Neural cell (in vitro differentiated cells): ENCODE measurements around the gene PLEKHM3. TPM values are rescaled to one million over a fixed set of nuclear protein-coding genes. Genes with fewer than 3 reads are reported as not detected.

Source experiments
- H2AFZ ChIP-seq: fragments of 200-600, 300-800 bp; sonication (generic), shearing (Covaris generic); 2 replicates; pipeline ENCODE4 v1.6.0; 2014; ENCODE audit warnings: low read depth, mild to moderate bottlenecking, antibody characterized with exemption, low read length, moderate library complexity
- H3F3A ChIP-seq: fragments of 200-600 bp; shearing (Covaris generic); 2 replicates; pipeline ENCODE4 v1.6.1; 2016; ENCODE audit warnings: mild to moderate bottlenecking, moderate library complexity, mixed read lengths, antibody characterized with exemption, low read length; ENCODE audit not compliant: insufficient read depth, poor library complexity, severe bottlenecking
- H3K27ac ChIP-seq: fragments of 200-600, 300-800 bp; sonication (generic), shearing (Covaris generic); 2 replicates; pipeline ENCODE4 v1.5.1; 2014; ENCODE audit warnings: mild to moderate bottlenecking, low read length, moderate library complexity
- H3K27me3 ChIP-seq: fragments of 300-800, 200-600 bp; sonication (generic), shearing (Covaris generic); 2 replicates; pipeline ENCODE4 v1.6.0; 2014; ENCODE audit warnings: mild to moderate bottlenecking, low read depth, low read length, moderate library complexity; ENCODE audit not compliant: insufficient read depth
- H3K36me3 ChIP-seq: fragments of 300-800, 200-600 bp; sonication (generic), shearing (Covaris generic); 2 replicates; pipeline ENCODE4 v1.5.1; 2014; ENCODE audit warnings: mild to moderate bottlenecking, antibody characterized with exemption, low read length, moderate library complexity; ENCODE audit not compliant: insufficient read depth
- H3K4me2 ChIP-seq: fragments of 300-800, 200-600 bp; sonication (generic), shearing (Covaris generic); 2 replicates; pipeline ENCODE4 v1.6.0; 2014; ENCODE audit warnings: mild to moderate bottlenecking, low read length
- H3K4me3 ChIP-seq: fragments of 300-800, 200-600 bp; sonication (generic), shearing (Covaris generic); 2 replicates; pipeline ENCODE4 v1.5.1; 2014; ENCODE audit warnings: mild to moderate bottlenecking, low read length, moderate library complexity
- H3K79me2 ChIP-seq: fragments of 200-600 bp; shearing (Covaris generic); replicated peaks from 2 replicates; pipeline ENCODE4 v1.6.0; 2014; ENCODE audit warnings: mild to moderate bottlenecking, low read length, moderate library complexity; ENCODE audit not compliant: insufficient read depth
- H3K9ac ChIP-seq: fragments of 300-800, 200-600 bp; sonication (generic), shearing (Covaris generic); 2 replicates; pipeline ENCODE4 v1.6.1; 2016; ENCODE audit warnings: mild to moderate bottlenecking, low read length, mixed read lengths
- H3K9me2 ChIP-seq: fragments of 200-600 bp; shearing (Covaris generic); 2 replicates; pipeline ENCODE4 v1.6.1; 2016; ENCODE audit warnings: mild to moderate bottlenecking, low read length, mixed read lengths; ENCODE audit not compliant: insufficient read depth
- H3K9me3 ChIP-seq: fragments of 200-600, 300-800 bp; sonication (generic), shearing (Covaris generic); 2 replicates; pipeline ENCODE4 v1.6.1; 2016; ENCODE audit warnings: mild to moderate bottlenecking, mixed run types, low read length, moderate library complexity, mixed read lengths
- H4K20me1 ChIP-seq: fragments of 200-600 bp; shearing (Covaris generic); 2 replicates; pipeline ENCODE4 v1.6.1; 2016; ENCODE audit warnings: mild to moderate bottlenecking, mixed run types; ENCODE audit not compliant: insufficient read depth
- CTCF ChIP-seq: fragments of 450-650 bp; IDR thresholded peaks from 2 replicates; pipeline ENCODE4 v1.5.1; 2014; ENCODE audit warnings: antibody characterized with exemption, mild to moderate bottlenecking, moderate library complexity; ENCODE audit not compliant: poor library complexity, severe bottlenecking
- EP300 ChIP-seq: fragments of 450-650 bp; conservative IDR thresholded peaks from 2 replicates; pipeline ENCODE4 v1.6.1; 2014; ENCODE audit warnings: antibody characterized with exemption, mild to moderate bottlenecking, moderate library complexity; ENCODE audit not compliant: poor library complexity, severe bottlenecking
- MXI1 ChIP-seq: fragments of 450-650 bp; conservative IDR thresholded peaks from 2 replicates; pipeline ENCODE4 v1.6.1; 2014; ENCODE audit warnings: antibody characterized with exemption, mild to moderate bottlenecking; ENCODE audit not compliant: poor library complexity, severe bottlenecking
- POLR2AphosphoS5 ChIP-seq: IDR thresholded peaks from 2 replicates; pipeline ENCODE4 v1.6.1; 2012
- RAD21 ChIP-seq: fragments of 450-650 bp; conservative IDR thresholded peaks from 2 replicates; pipeline ENCODE4 v1.6.1; 2014; ENCODE audit warnings: antibody characterized with exemption, mild to moderate bottlenecking, moderate library complexity
- REST ChIP-seq: IDR thresholded peaks from 2 replicates; pipeline ENCODE4 v1.6.1; 2012; ENCODE audit warnings: borderline replicate concordance
- SMC3 ChIP-seq: fragments of 450-650 bp; conservative IDR thresholded peaks from 2 replicates; pipeline ENCODE4 v1.6.1; 2014; ENCODE audit warnings: antibody characterized with exemption, mild to moderate bottlenecking, moderate library complexity; ENCODE audit not compliant: poor library complexity
- TAF1 ChIP-seq: IDR thresholded peaks from 2 replicates; pipeline ENCODE4 v1.6.1; 2012; ENCODE audit warnings: low read depth
- polyA plus RNA-seq: library from polyadenylated mRNA; depleted of rRNA; stranded (reverse); fragments of >200 nt; gene quantifications from 2 replicates; pipeline ENCODE4 v1.2.3, GENCODE V29; 2014

Gene PLEKHM3
- polyA plus RNA-seq, 1 donor from 2014 or later: 13.4 TPM

DNA sequence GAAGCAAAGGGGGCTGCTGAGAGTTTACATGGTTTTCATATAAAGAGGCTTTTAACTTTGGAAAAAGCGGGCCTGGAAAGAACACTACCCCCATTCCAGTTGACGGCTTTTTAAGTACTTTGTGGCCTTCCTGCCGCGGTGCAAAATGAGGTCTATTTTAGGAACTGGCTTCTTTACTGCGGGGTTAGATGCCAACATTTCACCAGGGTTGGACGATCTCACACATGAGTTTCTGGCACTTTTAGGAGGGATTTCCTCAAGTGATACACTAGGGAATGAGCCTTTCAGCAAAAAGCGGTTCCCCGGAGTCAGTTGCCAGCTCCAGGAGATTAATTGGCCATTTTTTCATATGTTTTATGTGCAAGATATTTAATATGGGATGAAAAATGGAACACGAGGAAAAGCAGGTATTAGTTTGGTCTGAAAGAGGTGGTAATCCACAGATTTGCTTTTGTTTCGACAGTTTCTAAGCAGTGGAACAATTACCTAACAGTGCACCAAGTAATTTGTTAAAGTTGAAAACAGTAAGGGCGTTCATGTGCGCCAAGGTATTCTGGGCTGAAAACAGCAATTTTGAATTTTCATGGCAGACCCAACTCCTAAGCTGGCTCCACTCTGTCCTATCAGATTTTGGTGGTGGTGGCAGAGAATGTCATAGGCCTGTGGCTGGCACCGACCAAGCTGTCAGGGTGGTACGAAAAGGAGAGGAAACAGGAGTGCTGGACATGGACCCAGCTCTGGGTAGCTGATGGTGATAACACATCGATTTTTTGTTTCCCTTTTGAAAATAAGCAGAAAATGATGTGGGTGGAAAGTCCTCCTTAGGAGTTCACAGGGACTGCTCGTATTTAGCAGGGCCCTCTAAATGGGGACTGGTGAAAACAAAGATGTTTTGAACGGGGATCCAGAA, 200.0 kb downstream of the PLEKHM3 start:
- H3K4me2 ChIP-seq: no peak overlapping the region
- no peaks in the 10 kb centered on the region for H4K20me1 ChIP-seq
- no peaks in the 10 kb centered on the region for H3K9me3 ChIP-seq
- no peaks in the 10 kb centered on the region for H3K9me2 ChIP-seq
- H3K27ac ChIP-seq: no peak overlapping the region
- no peak for TF ChIP-seq RAD21
- no peaks in the 10 kb centered on the region for H3K79me2 ChIP-seq
- H3K9ac ChIP-seq: no peak overlapping the region
- H3K36me3 ChIP-seq: no peaks in the 10 kb centered on the region
- H3K4me3 ChIP-seq: no peak overlapping the region
- H3K27me3 ChIP-seq: no peaks in the 10 kb centered on the region
- no peak overlapping the region for H2AFZ ChIP-seq
- H3F3A ChIP-seq: no peaks in the 10 kb centered on the region

- no peaks in the 10 kb centered on the region for H4K20me1 ChIP-seq
- TF ChIP-seq EP300 (no peak), SMC3 (no peak)
These were observed 201.5 kb downstream of the PLEKHM3 start for GRCh38 chr2:207823865-207824264.

DNA sequence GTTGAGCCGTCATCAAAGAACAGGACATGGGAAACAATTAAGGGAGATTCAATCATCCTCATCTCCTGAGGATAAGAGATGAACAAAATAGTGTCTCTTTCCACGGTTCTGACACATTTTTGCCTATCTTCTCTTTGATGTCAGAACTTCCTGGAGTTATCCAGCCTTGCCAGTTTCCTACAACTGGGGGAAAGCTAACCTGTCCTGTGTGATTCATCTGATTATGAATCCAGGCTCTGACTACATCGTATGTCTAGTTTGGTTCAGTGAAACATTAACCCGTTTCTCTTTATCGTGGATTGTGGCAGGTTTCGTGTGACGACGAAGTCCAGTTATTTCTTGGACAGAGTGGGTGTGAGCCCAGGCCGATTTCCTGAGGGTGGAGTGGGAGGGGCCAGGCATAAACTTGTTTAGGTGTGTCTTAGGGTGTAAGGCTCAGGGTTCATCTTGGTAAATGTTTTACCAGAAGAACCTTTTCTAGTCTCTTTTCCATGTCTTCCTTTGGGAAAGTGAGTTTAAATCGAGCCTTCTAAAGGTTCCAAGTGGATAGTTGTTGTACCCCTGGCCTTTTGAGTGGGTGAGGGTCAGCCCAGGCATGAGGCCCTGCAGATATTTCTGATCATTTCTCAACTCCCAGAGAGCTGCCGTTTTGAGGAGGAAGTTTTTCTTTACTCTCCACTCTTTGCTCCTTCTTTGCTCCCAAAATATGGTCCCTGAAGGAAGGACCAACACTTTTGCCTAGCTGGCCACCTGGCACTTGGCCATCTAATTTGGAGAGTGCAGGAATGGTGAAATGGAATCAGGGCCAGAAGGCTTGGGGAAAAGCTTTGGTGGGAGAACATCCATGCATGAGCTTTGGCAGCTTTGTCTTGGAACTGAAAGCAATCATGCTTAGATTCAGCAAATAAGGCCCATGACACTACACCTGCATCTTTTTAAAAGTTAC, 205.2 kb downstream of the PLEKHM3 start:
- Histone ChIP-seq H3K9me3 (no peaks in the 10 kb centered on the region), H3K27me3 (no peaks in the 10 kb centered on the region), H3K9me2 (no peaks in the 10 kb centered on the region), H3K36me3 (no peaks in the 10 kb centered on the region), H3K79me2 (no peaks in the 10 kb centered on the region), H3K27ac (no peak overlapping the region), H3K9ac (no peak overlapping the region), H4K20me1 (no peaks in the 10 kb centered on the region), H2AFZ (no peak overlapping the region), H3K4me3 (no peak overlapping the region), H3F3A (no peaks in the 10 kb centered on the region), H3K4me2 (no peak overlapping the region)
- TF ChIP-seq RAD21: no peak
- no peak for TF ChIP-seq CTCF
- TF ChIP-seq EP300: no peak
- no peak for TF ChIP-seq POLR2AphosphoS5
- no peak for TF ChIP-seq SMC3
- TF ChIP-seq REST: no peak
- TF ChIP-seq TAF1: no peak
- TF ChIP-seq MXI1: no peak

More at GRCh38 chr2:207823865-207824264, 201.5 kb downstream of the PLEKHM3 start:
- H2AFZ ChIP-seq: no peak overlapping the region
- H3K4me2 ChIP-seq: no peak overlapping the region
- H3F3A ChIP-seq: no peaks in the 10 kb centered on the region
- no peak overlapping the region for H3K27ac ChIP-seq
- H3K9me3 ChIP-seq: no peaks in the 10 kb centered on the region
- H3K36me3 ChIP-seq: no peaks in the 10 kb centered on the region
- no peak overlapping the region for H3K4me3 ChIP-seq
- H3K9me2 ChIP-seq: no peaks in the 10 kb centered on the region
- no peaks in the 10 kb centered on the region for H3K79me2 ChIP-seq
- H3K9ac ChIP-seq: no peak overlapping the region
- H3K27me3 ChIP-seq: no peaks in the 10 kb centered on the region
